NCI-H460 (cell line): ENCODE data around the gene KIF3C. TPM values are rescaled to one million over a fixed set of nuclear protein-coding genes. Genes with fewer than 3 reads are reported as not detected.
A peak's percentile ranks its signal among the peaks of the same experiment; 100 is the strongest.
"Not testable (repeated sequence)": the region's sequence is repeated elsewhere in the genome, so short reads cannot be mapped to it uniquely, and the experiment has no call there.

Experiments
- DNase-seq: peaks from one replicate; pipeline ENCODE4 v3.0.0-alpha.2; 2016; ENCODE audit warnings: low read depth; ENCODE audit errors: extremely low read depth
- total RNA-seq: library from RNA; depleted of rRNA; stranded (reverse); fragments of >200 nt; shearing (Covaris generic); gene quantifications from 2 replicates; pipeline ENCODE4 v1.2.3, GENCODE V29; 2014

Gene KIF3C
- total RNA-seq, 1 experiment from 2014 or later = 6.9 TPM

DNA sequence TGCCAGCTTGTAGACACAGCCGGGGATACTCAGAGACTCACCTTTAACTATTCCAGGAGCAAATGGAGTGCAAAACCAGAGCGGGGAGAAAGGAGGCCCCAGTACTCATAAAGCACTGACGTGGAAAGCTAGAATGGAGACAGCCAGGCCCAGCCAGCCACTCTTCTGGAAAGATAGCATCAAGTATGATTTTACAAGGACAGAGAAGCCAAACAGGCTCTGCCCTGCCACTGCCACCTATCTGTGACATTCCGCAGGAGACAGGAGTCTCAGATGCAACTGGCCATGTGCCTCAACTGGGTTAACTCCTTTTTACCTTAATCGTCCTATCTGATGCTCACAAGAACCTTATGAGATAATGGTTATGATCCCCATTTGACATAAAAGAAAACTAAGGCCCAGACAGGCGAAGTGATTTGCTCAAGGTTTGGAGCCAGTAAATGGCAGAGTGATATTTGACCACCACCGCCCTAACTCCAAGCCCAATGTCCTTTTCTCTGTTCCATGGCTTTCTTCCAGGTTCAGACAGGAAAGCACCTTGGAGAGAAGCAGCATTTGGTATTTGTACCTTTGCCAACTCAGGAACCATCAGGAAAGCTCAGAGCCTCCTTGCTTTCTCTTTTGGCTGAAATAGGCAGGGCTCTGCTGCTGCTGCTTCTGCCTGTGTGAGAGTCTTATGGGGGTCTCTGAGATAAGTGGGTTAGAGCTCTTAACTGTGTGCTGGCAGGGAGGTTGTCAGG, 15.6 kb downstream of the KIF3C start:
- DNase-seq = peak; percentile 45

DNA sequence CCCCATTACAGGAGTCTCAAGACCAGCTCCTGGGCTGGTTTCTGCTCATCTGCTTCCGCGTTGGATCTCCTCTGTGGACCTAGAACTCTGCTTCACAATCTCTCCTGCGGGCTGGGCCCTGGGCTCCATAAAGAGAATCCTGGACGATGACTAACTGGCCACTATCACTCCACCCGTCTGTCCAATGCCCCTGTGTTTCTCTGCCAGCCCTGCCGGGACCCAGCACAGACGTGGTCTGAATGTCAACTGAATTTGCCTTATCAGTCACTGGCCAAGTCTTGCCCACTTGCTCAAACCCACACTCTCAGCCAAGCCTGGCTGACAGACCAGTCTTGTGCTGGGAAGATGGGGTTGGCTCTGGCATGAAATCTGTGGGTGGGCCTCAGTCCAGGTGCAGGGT, 17.4 kb downstream of the KIF3C start:
- no peak for DNase-seq

GRCh38 chr2:25960920-25961319, 21.4 kb downstream of the KIF3C start:
- no peak for DNase-seq

- no peak for DNase-seq
Observed at GRCh38 chr2:25960396-25960795, 21.9 kb downstream of the KIF3C start.

DNA sequence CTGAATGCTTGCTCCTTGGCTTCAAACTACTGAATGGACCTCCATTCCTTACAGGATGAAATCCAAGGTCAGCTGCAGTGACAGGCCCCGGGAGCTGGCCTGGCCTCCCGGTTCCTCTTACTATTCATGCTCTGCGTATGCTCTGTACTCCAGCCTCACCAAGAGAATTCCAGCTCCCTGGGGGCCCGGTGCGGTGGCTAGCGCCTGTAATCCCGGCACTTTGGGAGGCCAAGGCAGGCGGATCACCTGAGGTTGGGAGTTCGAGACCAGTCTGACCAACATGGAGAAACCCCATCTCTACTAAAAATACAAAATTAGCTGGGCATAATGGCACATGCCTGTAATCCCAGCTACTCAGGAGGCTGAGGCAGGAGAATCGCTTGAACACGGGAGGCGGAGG, 23.7 kb downstream of the KIF3C start:
- DNase-seq = not testable (repeated sequence)

GRCh38 chr2:25957743-25958142, 24.6 kb downstream of the KIF3C start:
- DNase-seq = no peak

DNA sequence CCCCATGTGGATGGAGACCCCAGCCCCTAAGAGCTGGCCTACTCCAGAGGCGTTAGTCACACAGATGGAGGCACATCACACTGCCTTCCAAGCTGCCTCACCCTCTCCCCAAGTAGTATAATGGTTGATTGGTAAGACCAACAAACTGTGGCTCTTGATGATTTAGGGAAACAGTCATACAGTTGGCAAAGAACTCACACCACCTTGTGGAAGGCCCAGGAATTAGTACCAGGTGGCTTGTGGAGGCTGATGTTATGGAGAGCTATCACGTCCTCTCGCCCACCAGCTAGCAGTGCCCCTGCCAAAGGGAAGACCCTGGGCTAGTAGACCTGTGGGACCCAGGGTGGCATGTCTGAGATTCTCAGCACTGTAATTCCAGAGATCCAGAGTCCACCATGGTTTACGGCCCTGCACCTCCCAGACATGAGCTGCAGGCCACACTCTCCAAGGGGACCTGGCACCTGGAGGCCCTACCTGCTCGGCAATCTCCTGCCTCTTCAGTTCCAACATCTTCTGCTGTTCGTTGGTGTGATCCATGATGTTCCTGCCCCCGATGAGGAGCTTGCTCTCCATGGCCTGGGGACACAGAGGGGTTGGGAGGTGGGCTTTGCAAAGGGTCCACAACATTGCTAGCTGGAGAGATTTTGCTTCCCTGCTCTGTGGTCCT, 26.3 kb downstream of the KIF3C start:
- DNase-seq = no peak

GRCh38 chr2:25955036-25955435, 27.3 kb downstream of the KIF3C start:
- DNase-seq = no peak

DNA sequence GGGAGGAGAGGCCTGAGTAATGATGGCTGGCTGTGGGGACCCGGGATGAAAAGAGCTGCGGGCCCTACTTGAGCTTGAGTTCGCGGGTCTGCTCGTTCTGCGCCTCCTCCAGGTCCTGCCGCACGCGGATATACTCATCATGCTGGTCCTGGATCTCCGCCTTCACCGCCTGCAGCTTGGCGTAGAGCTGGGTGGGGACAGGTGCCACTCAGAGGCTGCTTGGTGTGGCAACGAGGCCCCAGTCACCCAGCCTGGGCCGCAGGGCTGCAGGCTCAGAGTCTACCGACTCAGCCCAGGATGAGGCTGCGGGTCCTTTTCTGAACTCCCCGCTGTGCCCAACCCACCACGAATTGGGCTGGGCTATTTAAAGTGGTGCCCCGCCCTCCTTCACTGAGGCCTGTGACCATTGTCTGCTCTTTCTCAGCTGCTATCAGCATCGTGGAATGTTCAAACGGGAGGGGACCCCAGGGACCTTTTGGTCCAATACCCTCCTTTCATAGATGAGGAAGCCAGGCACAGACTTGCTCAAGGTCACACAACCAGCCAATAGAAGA, 28.0 kb downstream of the KIF3C start:
- DNase-seq = no peak

DNA sequence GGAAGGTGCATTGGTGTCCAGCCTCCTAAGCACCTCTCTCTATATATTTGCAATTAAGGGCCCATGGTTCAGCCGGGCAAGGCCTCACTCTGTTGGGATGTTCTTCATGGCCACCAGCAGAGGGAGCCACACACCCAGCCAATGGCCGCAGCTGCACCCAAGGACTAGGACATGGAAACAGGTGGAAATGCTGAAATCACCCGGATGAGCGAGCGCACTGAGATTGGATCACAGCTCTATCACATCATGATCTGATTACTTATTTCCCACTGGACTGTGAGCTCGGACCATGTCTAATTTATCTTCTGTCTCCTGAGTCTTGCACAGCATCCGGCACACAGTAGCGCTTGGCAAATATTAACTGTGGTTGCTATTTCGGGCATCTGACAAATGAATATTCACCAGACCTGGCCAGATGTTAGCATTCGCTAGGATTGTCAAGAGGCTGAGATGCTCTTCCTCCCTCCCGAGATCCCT, 31.2 kb downstream of the KIF3C start:
- DNase-seq = peak; percentile 92

GRCh38 chr2:25948437-25948836, 33.9 kb downstream of the KIF3C start:
- DNase-seq = no peak

DNA sequence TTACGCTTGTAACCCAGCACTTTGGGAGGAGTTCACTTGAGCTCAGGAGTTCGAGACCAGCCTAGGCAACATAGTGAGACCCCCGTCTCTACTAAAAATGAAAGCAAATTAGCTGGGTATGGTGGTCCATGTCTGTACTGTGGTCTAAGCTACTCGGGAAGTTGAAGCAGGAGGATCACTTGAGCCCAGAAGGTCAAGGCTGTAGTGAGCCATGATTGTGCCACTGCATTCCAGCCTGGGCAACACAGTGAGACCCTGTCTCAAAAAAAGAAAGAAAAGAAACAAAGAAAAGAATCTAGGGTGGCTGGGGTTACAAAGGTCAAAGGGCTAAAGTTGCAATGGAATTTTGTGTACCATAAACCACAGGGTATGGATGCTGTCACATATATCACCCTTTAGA, 41.3 kb downstream of the KIF3C start:
- no peak for DNase-seq

- DNase-seq = no peak
Observed at GRCh38 chr2:25939257-25939668, 43.0 kb downstream of the KIF3C start.

GRCh38 chr2:25938345-25938744, 44.0 kb downstream of the KIF3C start:
- DNase-seq = no peak

- DNase-seq = no peak
Observed at GRCh38 chr2:25936889-25937545, 45.3 kb downstream of the KIF3C start.

GRCh38 chr2:25933622-25934021, 48.7 kb downstream of the KIF3C start:
- DNase-seq = no peak

GRCh38 chr2:25929789-25930473, 52.4 kb downstream of the KIF3C start:
- DNase-seq = no peak

DNA sequence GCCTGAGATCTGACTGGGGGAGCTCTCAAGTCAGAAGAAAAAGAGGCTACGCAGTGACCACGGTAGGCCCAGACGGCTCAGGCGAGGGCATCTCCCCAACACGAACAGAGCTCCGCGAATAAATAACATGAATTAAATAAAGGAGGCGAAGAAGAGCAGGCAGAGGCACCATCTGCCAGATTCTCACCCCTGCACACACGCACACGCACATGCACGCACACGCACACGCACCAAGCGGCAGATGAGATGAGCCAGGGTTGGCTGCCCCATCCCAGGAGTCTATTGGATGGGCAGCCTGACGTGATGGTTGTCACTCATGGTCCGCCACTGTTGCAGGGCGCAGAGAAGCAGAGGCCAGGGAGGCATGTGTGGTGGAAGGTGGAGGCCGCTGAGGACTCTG, 53.6 kb downstream of the KIF3C start:
- DNase-seq = no peak

DNA sequence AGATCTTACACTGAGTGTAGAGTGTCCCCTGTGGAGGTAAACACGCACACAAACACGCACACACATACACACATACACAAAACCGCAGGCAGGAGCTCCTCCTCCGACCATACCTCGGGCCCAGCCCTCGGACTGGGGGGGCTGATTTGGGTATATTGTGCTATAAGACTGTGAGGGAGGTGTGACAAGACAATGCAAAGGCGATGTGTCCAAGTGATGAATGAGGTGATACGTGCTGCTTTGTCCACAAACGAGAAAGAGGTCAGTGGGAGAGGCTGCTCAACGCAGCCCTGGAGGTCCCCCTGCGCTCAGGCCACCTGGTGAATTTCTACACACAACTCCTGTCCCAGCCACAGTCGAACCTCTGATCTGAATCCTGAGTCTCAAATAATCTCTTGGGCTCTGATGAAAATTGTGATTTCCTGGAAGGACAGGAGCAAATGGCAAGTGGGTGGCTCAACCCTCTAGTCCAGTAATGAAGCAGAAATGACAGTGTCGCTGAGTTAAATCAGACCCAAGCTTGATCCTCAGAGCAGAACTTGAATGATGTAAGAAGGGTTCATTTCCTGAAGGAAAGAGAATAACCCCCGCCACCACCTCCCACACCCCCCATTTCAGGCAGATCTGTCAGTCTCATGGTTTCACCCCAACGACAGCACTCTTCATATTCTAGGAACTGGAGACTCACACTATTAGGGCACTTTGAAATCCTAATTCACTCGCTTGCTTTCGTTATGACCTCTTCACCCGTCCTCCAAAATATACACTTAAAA, 55.1 kb downstream of the KIF3C start:
- no peak for DNase-seq

DNA sequence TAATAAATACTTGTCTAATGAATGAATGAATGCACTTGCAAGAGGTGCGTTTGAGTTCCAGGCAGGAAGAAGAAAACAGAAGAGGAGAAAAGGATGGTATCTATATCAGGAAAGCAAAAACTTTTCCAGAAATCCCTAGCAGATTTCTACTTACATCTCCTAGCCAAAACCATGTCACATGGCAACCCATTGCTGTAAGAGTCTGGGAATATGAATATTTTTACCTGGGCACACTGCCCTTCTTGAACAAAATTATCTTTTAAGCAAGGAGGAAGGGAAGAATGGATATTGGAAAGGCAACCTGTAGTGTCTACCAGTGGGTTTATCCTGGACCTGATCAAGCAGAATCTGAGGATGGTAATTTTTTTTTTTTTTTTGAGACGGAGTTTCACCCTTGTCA, 59.8 kb downstream of the KIF3C start:
- no peak for DNase-seq
